DND-41 (cell line): ENCODE measurements around the gene RNF144A.

Source experiments
- CTCF ChIP-seq: IDR thresholded peaks from 2 replicates; pipeline ENCODE4 v1.5.1; 2012; ENCODE audit warnings: borderline replicate concordance, low read length, moderate library complexity, mild to moderate bottlenecking; ENCODE audit not compliant: poor library complexity, severe bottlenecking; ENCODE audit errors: extremely low read depth
- EZH2 ChIP-seq: IDR thresholded peaks from 3 replicates; pipeline ENCODE4 v1.6.1; 2012; ENCODE audit warnings: borderline replicate concordance, low read depth, mild to moderate bottlenecking, moderate library complexity, low read length, inconsistent platforms; ENCODE audit not compliant: severe bottlenecking

GRCh38 chr2:7071154-7071553 is 153.9 kb downstream of the RNF144A start:
- TF ChIP-seq CTCF (no peak), EZH2 (no peak)
